ENCODE results near the gene KCNG4.

The KCNG4 gene

GRCh38 chr16:84275585-84276151, 35.9 kb upstream of the KCNG4 start:
- TF ChIP-seq CTCF (IDR thresholded peaks at IDR 0.05; ENCODE audit: extremely low read depth, insufficient read depth, missing control alignments): no peak
- in situ Hi-C loops (cut with MboI; ENCODE audit: low pct_unique_long_range_greater_than_20kb, low sequenced_read_pairs, unreplicated experiment): loop anchor here (25.0 kb wide), 1 partner anchor 212 kb away; no protein-coding TSS in a partner anchor

GRCh38 chr16:84274515-84274914, 34.7 kb upstream of the KCNG4 start:
- in situ Hi-C loops (cut with MboI; ENCODE audit: low pct_unique_long_range_greater_than_20kb, low sequenced_read_pairs, unreplicated experiment): no loop called here
- no peak for TF ChIP-seq CTCF (IDR thresholded peaks at IDR 0.05; ENCODE audit: extremely low read depth, insufficient read depth, missing control alignments)
- DNase-seq (ENCODE audit: low spot score): no peak

More at GRCh38 chr16:84275585-84276151, 35.9 kb upstream of the KCNG4 start:
- no peak for DNase-seq (ENCODE audit: low spot score)

GRCh38 chr16:84272740-84273320, 33.0 kb upstream of the KCNG4 start:
- DNase-seq (ENCODE audit: low spot score): no peak
- in situ Hi-C loops (cut with MboI; ENCODE audit: low pct_unique_long_range_greater_than_20kb, low sequenced_read_pairs, unreplicated experiment): no loop called here
- no peak for TF ChIP-seq CTCF (IDR thresholded peaks at IDR 0.05; ENCODE audit: extremely low read depth, insufficient read depth, missing control alignments)

- TF ChIP-seq CTCF (IDR thresholded peaks at IDR 0.05; ENCODE audit: extremely low read depth, insufficient read depth, missing control alignments): no peak
- in situ Hi-C loops (cut with MboI; ENCODE audit: low pct_unique_long_range_greater_than_20kb, low sequenced_read_pairs, unreplicated experiment): no loop called here
- no peak for DNase-seq (ENCODE audit: low spot score)
These were observed 32.1 kb upstream of the KCNG4 start for GRCh38 chr16:84271866-84272265.

- in situ Hi-C loops (cut with MboI; ENCODE audit: low pct_unique_long_range_greater_than_20kb, low sequenced_read_pairs, unreplicated experiment): no loop called here
- TF ChIP-seq CTCF (IDR thresholded peaks at IDR 0.05; ENCODE audit: extremely low read depth, insufficient read depth, missing control alignments): no peak
- no peak for DNase-seq (ENCODE audit: low spot score)
These were observed 31.2 kb upstream of the KCNG4 start for GRCh38 chr16:84271037-84271436.

- no peak for TF ChIP-seq CTCF (IDR thresholded peaks at IDR 0.05; ENCODE audit: extremely low read depth, insufficient read depth, missing control alignments)
- no peak for DNase-seq (ENCODE audit: low spot score)
- in situ Hi-C loops (cut with MboI; ENCODE audit: low pct_unique_long_range_greater_than_20kb, low sequenced_read_pairs, unreplicated experiment): no loop called here
These were observed 30.7 kb upstream of the KCNG4 start for GRCh38 chr16:84270531-84270930.

Measured in GM13977 (cell line).